Peyer's patch (tissue), 4 donors: ENCODE results near the gene BRIP1.

ENCODE experiments used
- POLR2A ChIP-seq, 2 donors: fragments of 450-650 bp; IDR thresholded peaks; one replicate each; pipeline ENCODE4 v1.5.1; 2017; ENCODE audit warnings: antibody characterized with exemption in 2 of 2, mild to moderate bottlenecking in 2 of 2, moderate library complexity in 2 of 2
- TF ChIP-seq, protein P1 (sequence below), 6 experiments: fragments of 450-650 bp in 4 of 6; fragments of 200-600 bp in 2 of 6; sonication (generic) in 1 of 6; IDR thresholded peaks; one replicate each; pipeline ENCODE4 v1.5.1; 2017 to 2019; ENCODE audit warnings: antibody characterized with exemption in 6 of 6, mild to moderate bottlenecking in 3 of 6, moderate library complexity in 1 of 6

DNA sequence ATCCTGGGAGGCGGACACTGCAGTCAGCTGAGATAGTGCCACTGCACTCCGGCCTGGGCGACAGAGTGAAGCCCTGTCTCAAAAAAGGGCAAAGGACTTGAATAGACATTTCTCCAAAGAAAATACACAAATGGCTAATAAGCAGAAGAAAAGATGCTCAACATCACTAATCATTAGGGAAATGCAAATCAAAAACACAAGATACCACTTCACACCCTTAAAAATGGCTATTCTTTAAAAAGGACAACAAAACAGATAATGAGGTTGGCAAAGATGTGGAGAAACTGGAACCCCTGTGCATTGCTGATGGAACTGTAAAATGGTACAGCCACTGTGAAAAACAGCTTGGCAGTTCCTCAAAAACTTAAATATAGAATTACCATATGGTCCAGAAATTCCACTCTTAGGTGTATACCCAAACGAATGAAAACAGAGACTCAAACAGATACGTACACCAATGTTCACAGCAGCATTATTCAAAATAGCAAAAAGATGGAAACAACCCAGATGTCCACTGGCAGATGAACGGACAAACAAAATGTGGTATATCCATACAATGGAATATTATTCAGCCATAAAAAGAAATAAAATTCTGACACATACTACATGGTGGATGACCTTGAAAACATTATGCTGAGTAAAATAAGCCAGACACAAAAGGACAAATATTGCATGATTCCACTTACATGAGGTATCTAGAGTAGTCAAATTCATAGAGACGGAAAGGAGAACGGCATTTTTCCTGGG, 35.5 kb downstream of the BRIP1 start:
- no peak for TF ChIP-seq POLR2A (IDR thresholded peaks at IDR 0.05)
- TF ChIP-seq, protein P1, sequence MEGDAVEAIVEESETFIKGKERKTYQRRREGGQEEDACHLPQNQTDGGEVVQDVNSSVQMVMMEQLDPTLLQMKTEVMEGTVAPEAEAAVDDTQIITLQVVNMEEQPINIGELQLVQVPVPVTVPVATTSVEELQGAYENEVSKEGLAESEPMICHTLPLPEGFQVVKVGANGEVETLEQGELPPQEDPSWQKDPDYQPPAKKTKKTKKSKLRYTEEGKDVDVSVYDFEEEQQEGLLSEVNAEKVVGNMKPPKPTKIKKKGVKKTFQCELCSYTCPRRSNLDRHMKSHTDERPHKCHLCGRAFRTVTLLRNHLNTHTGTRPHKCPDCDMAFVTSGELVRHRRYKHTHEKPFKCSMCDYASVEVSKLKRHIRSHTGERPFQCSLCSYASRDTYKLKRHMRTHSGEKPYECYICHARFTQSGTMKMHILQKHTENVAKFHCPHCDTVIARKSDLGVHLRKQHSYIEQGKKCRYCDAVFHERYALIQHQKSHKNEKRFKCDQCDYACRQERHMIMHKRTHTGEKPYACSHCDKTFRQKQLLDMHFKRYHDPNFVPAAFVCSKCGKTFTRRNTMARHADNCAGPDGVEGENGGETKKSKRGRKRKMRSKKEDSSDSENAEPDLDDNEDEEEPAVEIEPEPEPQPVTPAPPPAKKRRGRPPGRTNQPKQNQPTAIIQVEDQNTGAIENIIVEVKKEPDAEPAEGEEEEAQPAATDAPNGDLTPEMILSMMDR (IDR thresholded peaks at IDR 0.05), result no peak
